B cell (primary cell): ENCODE data around the gene RACK1. TPM values are rescaled to one million over a fixed set of nuclear protein-coding genes. Genes with fewer than 3 reads are reported as not detected.

Experiments used
- ATAC-seq: fragments of 200-7000 bp; cut with Tn5 transposase; one replicate; pipeline ENCODE4 v1.10.0; 2021; ENCODE audit warnings: low read depth, mild to moderate bottlenecking, moderate number of reproducible peaks, moderate library complexity
- CTCF ChIA-PET: fragments of 350-600 bp; sonication (Branson Sonifier 250); formaldehyde crosslinking; loops from one replicate; lab custom pipeline; 2021; ENCODE audit warnings: antibody characterized with exemption, inconsistent platforms; lab: Charles Lee
- POLR2A ChIA-PET: fragments of 350-600 bp; sonication (Branson Sonifier 250); formaldehyde crosslinking; loops from one replicate; lab custom pipeline; 2021; ENCODE audit warnings: antibody characterized with exemption; lab: Charles Lee
- DNase-seq: peaks from one replicate; pipeline ENCODE4 v3.0.0; 2013
- H2AFZ ChIP-seq: 2 replicates; pipeline ENCODE4 v1.6.1; 2012; ENCODE audit warnings: mild to moderate bottlenecking, low read depth, low read length; ENCODE audit not compliant: insufficient read depth, poor library complexity, severe bottlenecking
- H3K27ac ChIP-seq, 2 donors: 1 replicate in 1 of 2; 2 replicates in 1 of 2; pipeline ENCODE4 v1.5.1; 2012 to 2013; ENCODE audit warnings: low read length in 2 of 2, mild to moderate bottlenecking in 2 of 2, moderate library complexity in 1 of 2
- H3K27me3 ChIP-seq, 4 experiments: fragments of 200-600 bp in 1 of 4; sonication (generic) in 1 of 4; replicated peaks in 1 of 4; 1 replicate in 2 of 4; 2 replicates in 2 of 4; pipeline versions ENCODE4 v1.6.1 to v1.7.0; 2013 to 2016; ENCODE audit warnings: low read length in 3 of 4, mild to moderate bottlenecking in 2 of 4, mixed read lengths in 1 of 4, moderate library complexity in 1 of 4; ENCODE audit not compliant: insufficient read depth in 4 of 4, control insufficient read depth in 3 of 4; ENCODE audit errors: control extremely low read depth in 1 of 4
- H3K36me3 ChIP-seq, 2 experiments: replicated peaks in 1 of 2; 1 replicate in 1 of 2; 2 replicates in 1 of 2; pipeline versions ENCODE4 v1.6.1 to v1.7.1; 2013; ENCODE audit warnings: low read length in 1 of 2; ENCODE audit not compliant: insufficient read depth in 2 of 2, control insufficient read depth in 1 of 2; ENCODE audit errors: control extremely low read depth in 1 of 2, extremely low read depth in 1 of 2
- H3K4me1 ChIP-seq, 2 donors: fragments of 200-600 bp in 1 of 2; sonication (generic) in 1 of 2; 1 replicate in 1 of 2; 2 replicates in 1 of 2; pipeline versions ENCODE4 v1.5.1 to v1.6.1; 2013 to 2017; ENCODE audit warnings: low read length in 2 of 2; ENCODE audit not compliant: control insufficient read depth in 2 of 2, insufficient read depth in 2 of 2
- H3K4me2 ChIP-seq: replicated peaks from 2 replicates; pipeline ENCODE3; 2012; ENCODE audit warnings: mild to moderate bottlenecking, low read depth, low read length; ENCODE audit not compliant: poor library complexity, severe bottlenecking
- H3K4me3 ChIP-seq, 5 experiments: fragments of 200-600 bp in 1 of 5; sonication (generic) in 1 of 5; 1 replicate in 3 of 5; 2 replicates in 2 of 5; pipeline versions ENCODE4 v1.5.1 to v1.7.0; 2011 to 2016; ENCODE audit warnings: low read length in 4 of 5, mild to moderate bottlenecking in 4 of 5, low read depth in 2 of 5, control low read depth in 1 of 5, moderate library complexity in 1 of 5; ENCODE audit not compliant: insufficient read depth in 1 of 5; ENCODE audit errors: control extremely low read depth in 1 of 5, extremely low read depth in 1 of 5
- H3K79me2 ChIP-seq: fragments of 200-600 bp; sonication (generic); one replicate; pipeline ENCODE4 v1.6.0; 2016; ENCODE audit warnings: low read length; ENCODE audit not compliant: control insufficient read depth, insufficient read depth
- H3K9ac ChIP-seq: fragments of 200-600 bp; sonication (generic); 2 replicates; pipeline ENCODE4 v1.6.1; 2017; ENCODE audit warnings: mild to moderate bottlenecking, low read length, moderate library complexity
- H3K9me3 ChIP-seq, 3 donors: one replicate each; pipeline versions ENCODE4 v1.6.1 to v1.7.1; 2013; ENCODE audit warnings: low read length in 2 of 3; ENCODE audit not compliant: control insufficient read depth in 2 of 3, insufficient read depth in 1 of 3; ENCODE audit errors: control extremely low read depth in 1 of 3
- H4K20me1 ChIP-seq: 2 replicates; pipeline ENCODE4 v1.6.0; 2012; ENCODE audit warnings: mild to moderate bottlenecking, low read length; ENCODE audit not compliant: insufficient read depth, control insufficient read depth, poor library complexity, severe bottlenecking
- H3K27ac Mint-ChIP-seq: one replicate; pipeline ENCODE4 v1.8.0; 2021; ENCODE audit warnings: mixed read lengths
- H3K27me3 Mint-ChIP-seq: one replicate; pipeline ENCODE4 v1.8.0; 2021; ENCODE audit warnings: mixed read lengths
- H3K4me1 Mint-ChIP-seq: one replicate; pipeline ENCODE4 v1.8.0; 2021; ENCODE audit warnings: mixed read lengths
- H3K4me3 Mint-ChIP-seq: one replicate; pipeline ENCODE4 v1.8.0; 2021; ENCODE audit warnings: mixed read lengths
- H3K9me3 Mint-ChIP-seq: one replicate; pipeline ENCODE4 v1.8.0; 2022; ENCODE audit warnings: mixed read lengths; ENCODE audit not compliant: insufficient read depth
- CTCF ChIP-seq: fragments of 200-600 bp; IDR thresholded peaks from one replicate; pipeline ENCODE4 v1.8.0; 2022; ENCODE audit warnings: antibody characterized with exemption, mild to moderate bottlenecking
- EZH2 ChIP-seq: IDR thresholded peaks from 2 replicates; pipeline ENCODE4 v1.6.1; 2012; ENCODE audit warnings: borderline replicate concordance, low read depth, mild to moderate bottlenecking, moderate library complexity, low read length; ENCODE audit not compliant: insufficient read depth, poor library complexity, severe bottlenecking
- WGBS: methylation state at CpG from one replicate; pipeline ENCODE4 v1.1.5; 2013; ENCODE audit warnings: missing lambda C conversion rate; ENCODE audit not compliant: insufficient coverage; 5-methylcytosine and 5-hydroxymethylcytosine counted together
- intact Hi-C: fragments of 100-400 bp; cut with micrococcal nuclease; formaldehyde crosslinking; loops from one replicate; pipeline ENCODE4 v1.10.0; 2022
- polyA plus RNA-seq: library from polyadenylated mRNA; depleted of rRNA; stranded (reverse); fragments of >200 nt; gene quantifications from 2 replicates; pipeline ENCODE4 v1.2.3, GENCODE V29; 2012
- total RNA-seq, 2 donors: library from RNA; stranded (reverse); fragments of 120-200 nt in 1 of 2; gene quantifications; 1 replicate in 1 of 2; 2 replicates in 1 of 2; pipeline versions ENCODE4 v1.2.3 to v1.2.4, GENCODE V29; 2013 to 2022

RACK1 gene
- total and polyA plus RNA-seq, 2 donors (not counting 1 experiment from before 2014, with no cell fraction given) = 2,047 to 4,130 TPM

DNA sequence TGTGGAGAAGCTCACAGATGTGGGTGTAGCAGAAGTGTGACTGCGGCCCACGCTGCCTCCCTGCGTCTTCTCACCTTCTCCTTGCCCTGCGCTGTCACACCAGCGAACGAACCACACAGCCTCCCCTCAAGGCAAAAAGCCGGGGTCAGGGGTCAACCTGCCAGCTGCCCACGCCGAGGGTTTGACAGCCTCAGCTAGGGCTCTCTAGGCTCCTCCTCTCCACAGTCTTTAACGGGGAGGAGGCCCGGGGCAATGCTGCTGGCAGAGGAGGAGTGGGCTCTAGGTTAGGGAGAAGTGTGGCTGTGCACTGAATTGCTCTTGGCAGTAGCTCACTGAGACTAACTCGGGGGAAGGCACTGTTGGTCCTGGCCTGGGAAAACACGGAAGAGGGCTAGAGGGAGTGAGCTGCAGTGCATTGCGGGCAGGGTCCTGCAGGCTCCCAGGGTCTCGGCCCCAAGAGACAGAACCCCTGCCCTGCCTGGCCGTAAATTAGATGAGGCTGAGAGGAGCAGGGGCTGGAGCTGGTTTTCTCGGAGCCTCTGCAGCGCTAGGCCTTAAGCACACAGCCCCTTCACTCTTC lies 21.5 kb upstream of the RACK1 start:
- H3K4me3 Mint-ChIP-seq = no peak overlapping the region
- intact Hi-C loops = no loop called here
- no peaks in the 10 kb centered on the region for H3K27me3 ChIP-seq
- WGBS = over 99% methylated on average over 13 of the region's 18 CpGs
- no peak overlapping the region for H3K9ac ChIP-seq
- H3K4me3 ChIP-seq = no peak overlapping the region
- no peaks in the 10 kb centered on the region for H3K9me3 Mint-ChIP-seq
- H3K9me3 ChIP-seq = peaks cover 0 to 9% (median 0%) of the 10 kb centered on the region in 3 donors
- no peak for DNase-seq
- peaks cover 12% of the 10 kb centered on the region for H3K4me1 Mint-ChIP-seq
- H3K27ac Mint-ChIP-seq = no peak overlapping the region
- no peak for TF ChIP-seq EZH2
- no peak for ATAC-seq
- H3K79me2 ChIP-seq = peaks cover 36% of the 10 kb centered on the region
- no peak overlapping the region for H2AFZ ChIP-seq
- ChIA-PET CTCF (no interaction called here), POLR2A (interaction anchor here (0.7 kb wide), 1 partner anchor 1567 kb away, joined by 7 read pairs; no protein-coding TSS in a partner anchor)
- no peak overlapping the region for H3K27ac ChIP-seq
- no peaks in the 10 kb centered on the region for H3K27me3 Mint-ChIP-seq
- peaks cover 6 to 12% of the 10 kb centered on the region in 2 donors for H3K4me1 ChIP-seq
- H3K4me2 ChIP-seq = no peak overlapping the region
- H4K20me1 ChIP-seq = peaks cover 13% of the 10 kb centered on the region
- H3K36me3 ChIP-seq = peaks cover 0 to 8% of the 10 kb centered on the region in 2 experiments

DNA sequence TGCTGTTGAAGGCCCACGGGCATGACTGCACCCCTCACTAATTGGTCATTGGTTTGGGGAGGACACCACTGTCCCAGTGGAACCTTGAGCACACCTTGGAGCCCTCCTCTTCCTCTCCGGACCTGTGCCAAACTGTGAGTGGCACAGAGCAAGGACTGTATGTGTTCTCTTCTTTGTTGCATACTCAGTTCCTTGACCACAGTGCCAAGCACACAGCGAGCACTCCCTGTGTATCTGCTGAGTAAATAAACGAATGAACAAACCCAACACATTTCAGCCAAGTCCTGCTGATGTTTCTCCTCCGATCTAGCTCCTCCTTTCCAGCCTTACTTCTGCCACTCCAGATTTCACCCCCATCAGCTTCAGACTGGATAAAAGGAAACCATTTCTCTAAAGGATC lies 19.9 kb upstream of the RACK1 start:
- TF ChIP-seq EZH2 = no peak
- no peak for TF ChIP-seq CTCF
- Histone ChIP-seq H3K27me3 (no peaks in the 10 kb centered on the region), H3K27ac (no peak overlapping the region), H3K4me3 (no peak overlapping the region), H3K4me1 (peaks cover 22 to 28% of the 10 kb centered on the region in 2 donors), H3K9ac (no peak overlapping the region), H2AFZ (no peak overlapping the region), H3K36me3 (peaks cover 0 to 8% of the 10 kb centered on the region in 2 experiments), H3K79me2 (peaks cover 51% of the 10 kb centered on the region), H3K9me3 (peaks cover 0 to 9% (median 0%) of the 10 kb centered on the region in 3 donors), H3K4me2 (no peak overlapping the region), H4K20me1 (peaks cover 13% of the 10 kb centered on the region)
- Mint-ChIP-seq H3K9me3 (no peaks in the 10 kb centered on the region), H3K27me3 (no peaks in the 10 kb centered on the region), H3K27ac (peak overlapping the region; percentile 3), H3K4me1 (peaks cover 27% of the 10 kb centered on the region), H3K4me3 (peak overlapping the region; percentile 46)
- no peak for ATAC-seq
- no peak for DNase-seq
- intact Hi-C loops = loop anchor here (5.0 kb wide), 2 partner anchors 101 to 461 kb away; partner anchors contain the start of gene MGAT1
- POLR2A ChIA-PET = interaction anchor here (0.7 kb wide), 1 partner anchor 7 kb away, joined by 4 read pairs; no protein-coding TSS in a partner anchor
- 86% methylated on average over 3 of the region's 5 CpGs for WGBS
- CTCF ChIA-PET = no interaction called here
